GM12891 (cell line): ENCODE results near the gene NACC1.

Experiments used
- PAX5 ChIP-seq: IDR thresholded peaks from 2 replicates; pipeline ENCODE4 v1.6.1; 2011; ENCODE audit warnings: low read length, moderate library complexity, mild to moderate bottlenecking; ENCODE audit not compliant: insufficient read depth, severe bottlenecking
- POLR2A ChIP-seq: IDR thresholded peaks from 2 replicates; pipeline ENCODE4 v1.6.1; 2011; ENCODE audit warnings: low read depth, low read length, control low read depth
- POLR2AphosphoS5 ChIP-seq: IDR thresholded peaks from 2 replicates; pipeline ENCODE4 v1.6.1; 2011; ENCODE audit warnings: low read depth, low read length, control low read depth
- SPI1 ChIP-seq: IDR thresholded peaks from 2 replicates; pipeline ENCODE4 v1.6.1; 2011; ENCODE audit warnings: low read depth, low read length, control low read depth
- TAF1 ChIP-seq: IDR thresholded peaks from 2 replicates; pipeline ENCODE4 v1.6.1; 2011; ENCODE audit warnings: low read depth, low read length, control low read depth

DNA sequence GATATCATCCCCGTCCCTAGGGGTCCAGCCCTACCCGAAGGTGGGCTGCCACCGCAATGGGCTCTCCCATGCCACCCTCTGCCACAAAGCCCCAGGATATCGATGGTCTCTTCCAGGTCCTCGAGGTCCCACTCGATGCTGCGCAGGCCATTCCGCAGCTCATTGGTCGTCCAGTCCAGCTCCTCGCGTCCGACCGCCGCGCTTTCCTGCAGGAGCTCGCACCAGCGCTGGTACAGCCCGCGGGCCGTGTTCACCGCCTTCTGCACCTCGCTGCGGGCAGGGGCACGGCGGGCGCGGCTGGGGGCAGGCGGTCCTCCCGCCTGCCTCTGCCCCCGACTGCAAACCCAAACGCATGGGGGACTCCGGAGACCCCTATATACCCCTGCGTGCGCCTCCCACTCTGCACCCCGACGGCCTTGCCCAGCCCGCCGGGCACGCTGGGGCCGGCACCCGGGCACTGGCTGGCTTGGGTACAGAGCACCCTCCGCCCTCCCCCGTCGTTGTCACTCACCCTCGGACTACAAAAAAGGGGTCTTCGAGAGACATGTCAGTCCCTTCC, 31.6 kb downstream of the NACC1 start:
- TF ChIP-seq POLR2A = no peak
- no peak for TF ChIP-seq POLR2AphosphoS5
- TF ChIP-seq TAF1 = no peak
- TF ChIP-seq PAX5 = no peak
- no peak for TF ChIP-seq SPI1
